ENCODE measurements around the gene IRF7.
A peak's percentile ranks its signal among the peaks of the same experiment; 100 is the strongest.
"Not testable (repeated sequence)": the region's sequence is repeated elsewhere in the genome, so short reads cannot be mapped to it uniquely, and the experiment has no call there.

Gene IRF7

GRCh38 chr11:615504-616319, at the start of gene IRF7:
Gene IRF7, minus strand, starts transcription at chr11:615950. Its CDS starts 586 bp downstream, at chr11:615364.
- DNase-seq: peak; percentile 92

- no peak for DNase-seq
Measured at GRCh38 chr11:665062-665703, 49.4 kb upstream of the IRF7 start.

GRCh38 chr11:662689-663274, 47.0 kb upstream of the IRF7 start:
- DNase-seq: peak; percentile 28

GRCh38 chr11:660681-661444, 45.1 kb upstream of the IRF7 start:
- DNase-seq: no peak

- no peak for DNase-seq
Measured at GRCh38 chr11:660281-660680, 44.5 kb upstream of the IRF7 start.

GRCh38 chr11:659532-660085, 43.9 kb upstream of the IRF7 start:
- no peak for DNase-seq

- DNase-seq: no peak
Measured at GRCh38 chr11:657691-658126, 42.0 kb upstream of the IRF7 start.

GRCh38 chr11:656866-657265, 41.1 kb upstream of the IRF7 start:
- DNase-seq: no peak

- no peak for DNase-seq
Measured at GRCh38 chr11:656426-656825, 40.7 kb upstream of the IRF7 start.

GRCh38 chr11:655036-655726, 39.4 kb upstream of the IRF7 start:
- DNase-seq: no peak

- DNase-seq: not testable (repeated sequence)
Measured at GRCh38 chr11:654444-654843, 38.7 kb upstream of the IRF7 start.

- no peak for DNase-seq
Measured at GRCh38 chr11:653837-654236, 38.1 kb upstream of the IRF7 start.

GRCh38 chr11:653136-653535, 37.4 kb upstream of the IRF7 start:
- DNase-seq: not testable (repeated sequence)

GRCh38 chr11:650482-650881, 34.7 kb upstream of the IRF7 start:
- no peak for DNase-seq

- DNase-seq: not testable (repeated sequence)
Measured at GRCh38 chr11:647672-648158, 32.0 kb upstream of the IRF7 start.

- no peak for DNase-seq
Measured at GRCh38 chr11:646214-646613, 30.5 kb upstream of the IRF7 start.

- DNase-seq: no peak
Measured at GRCh38 chr11:645536-645935, 29.8 kb upstream of the IRF7 start.

- no peak for DNase-seq
Measured at GRCh38 chr11:643849-644738, 28.3 kb upstream of the IRF7 start.

- no peak for DNase-seq
Measured at GRCh38 chr11:643366-643765, 27.6 kb upstream of the IRF7 start.

GRCh38 chr11:641806-642370, 26.1 kb upstream of the IRF7 start:
- DNase-seq: no peak

Measured in NCI-H1436 (cell line).